ENCODE data around the gene GP2.

The GP2 gene

GRCh38 chr16:20303012-20303411, 24.3 kb downstream of the GP2 start:
- no peak for DNase-seq

GRCh38 chr16:20302389-20302788, 24.9 kb downstream of the GP2 start:
- DNase-seq, result no peak

DNA sequence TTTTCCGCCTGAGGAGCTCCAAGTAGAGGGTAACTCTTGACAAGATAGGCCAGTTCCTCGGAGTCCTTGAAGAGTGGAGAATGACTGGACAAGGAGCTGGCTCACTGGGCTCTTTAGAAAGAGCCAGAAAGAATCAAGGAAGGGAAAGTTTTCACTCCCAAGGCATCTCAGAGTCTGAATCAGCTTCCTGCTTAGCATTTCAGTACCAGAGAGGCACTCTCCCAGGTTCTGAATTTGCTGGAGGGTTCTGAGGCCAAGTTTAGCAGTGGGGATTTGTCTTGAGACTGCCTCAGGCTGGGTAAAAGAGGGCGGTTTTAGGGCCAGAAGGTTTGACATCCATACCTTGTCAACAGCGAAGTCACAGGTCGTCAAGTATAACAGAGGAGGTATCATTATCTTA, 25.5 kb downstream of the GP2 start:
- no peak for DNase-seq

- no peak for DNase-seq
These were observed 26.8 kb downstream of the GP2 start for GRCh38 chr16:20300312-20301097.

- DNase-seq, result no peak
These were observed 28.9 kb downstream of the GP2 start for GRCh38 chr16:20298452-20298851.

- DNase-seq, result no peak
These were observed 35.8 kb downstream of the GP2 start for GRCh38 chr16:20291208-20292206.

DNA sequence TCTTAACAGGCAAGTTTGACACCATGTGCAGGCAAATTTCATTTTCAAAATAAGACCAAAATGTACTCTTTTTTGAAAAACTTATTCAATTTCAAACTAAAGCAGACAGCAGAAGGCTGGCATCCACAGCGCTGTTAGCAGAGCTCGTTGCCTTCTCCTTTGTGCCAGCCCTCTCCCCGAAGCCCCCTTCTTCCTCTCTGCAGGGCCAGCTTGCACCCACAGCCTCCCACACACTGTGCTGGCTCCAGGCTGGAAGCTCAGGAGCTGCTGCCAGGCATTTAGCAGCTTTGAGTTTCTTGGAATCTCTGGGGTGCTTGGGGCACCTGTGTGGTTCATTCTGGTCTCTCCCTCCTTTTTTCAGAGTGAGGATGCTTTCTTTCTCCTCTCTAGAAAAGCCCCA, 37.7 kb downstream of the GP2 start:
- DNase-seq, result no peak

DNA sequence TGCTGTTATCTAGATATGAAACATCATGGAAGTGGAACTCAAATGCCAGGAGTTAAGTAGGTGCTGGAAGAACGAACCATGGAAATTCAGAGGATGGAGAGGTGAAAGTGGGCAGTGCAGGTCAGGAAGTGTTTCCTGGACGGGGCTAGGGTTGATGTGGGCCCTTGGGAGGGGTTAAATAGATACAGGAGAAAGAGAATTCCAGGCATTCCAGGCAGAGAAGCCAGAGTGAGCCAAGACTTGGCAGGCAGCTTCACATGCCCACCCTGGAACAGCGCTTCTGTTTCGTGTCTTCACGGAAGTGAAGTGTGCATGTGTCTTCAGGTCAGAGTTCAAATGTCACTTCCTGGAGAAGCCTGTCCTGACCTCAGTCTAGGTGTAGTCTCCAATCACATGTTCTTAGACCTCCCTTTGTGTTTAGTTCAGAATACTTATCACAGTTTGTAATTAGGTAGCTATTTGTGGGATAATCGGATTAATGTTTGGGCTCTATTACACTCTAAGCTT, 41.3 kb downstream of the GP2 start:
- DNase-seq, result no peak

DNA sequence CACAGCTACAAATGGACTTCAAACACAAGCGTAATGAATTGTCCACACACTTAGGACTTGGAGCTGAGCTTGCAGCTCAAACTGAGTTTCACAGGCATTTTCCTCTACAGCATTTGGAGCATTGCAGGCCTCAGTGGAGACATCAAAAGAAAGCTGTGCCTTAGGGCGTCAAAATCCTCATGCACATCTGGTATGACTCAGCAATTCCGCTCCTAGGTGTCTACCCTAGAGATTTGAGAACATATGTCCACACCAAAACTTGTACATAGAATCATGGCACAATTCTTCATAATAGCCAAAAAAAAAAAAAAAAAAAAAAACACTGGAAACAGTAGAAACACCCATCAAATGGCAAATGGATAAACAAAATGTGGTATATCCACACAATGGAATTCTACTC, 47.1 kb downstream of the GP2 start:
- DNase-seq, result no peak

DNA sequence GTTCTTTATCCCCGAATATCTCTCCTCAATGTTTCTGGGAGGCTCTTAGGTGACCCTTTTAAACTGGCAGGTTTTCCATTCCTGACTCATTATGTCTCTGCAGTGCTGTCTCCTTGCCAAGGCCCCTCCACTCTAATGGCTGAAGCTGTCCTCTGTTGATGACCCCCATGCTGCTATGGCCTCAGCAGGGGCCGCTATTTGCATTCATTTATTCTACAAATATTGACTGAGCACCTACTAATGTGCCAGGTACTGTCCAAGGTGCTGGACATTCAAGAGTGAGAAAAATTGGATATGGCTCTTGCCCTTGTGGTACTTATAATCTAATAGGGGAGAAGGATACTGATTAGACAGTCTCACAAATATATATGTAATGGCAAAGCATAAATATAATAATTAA, 55.4 kb downstream of the GP2 start:
- no peak for DNase-seq

GRCh38 chr16:20268409-20268808, 58.9 kb downstream of the GP2 start:
- DNase-seq, result no peak

- no peak for DNase-seq
These were observed 62.3 kb downstream of the GP2 start for GRCh38 chr16:20265019-20265418.

DNA sequence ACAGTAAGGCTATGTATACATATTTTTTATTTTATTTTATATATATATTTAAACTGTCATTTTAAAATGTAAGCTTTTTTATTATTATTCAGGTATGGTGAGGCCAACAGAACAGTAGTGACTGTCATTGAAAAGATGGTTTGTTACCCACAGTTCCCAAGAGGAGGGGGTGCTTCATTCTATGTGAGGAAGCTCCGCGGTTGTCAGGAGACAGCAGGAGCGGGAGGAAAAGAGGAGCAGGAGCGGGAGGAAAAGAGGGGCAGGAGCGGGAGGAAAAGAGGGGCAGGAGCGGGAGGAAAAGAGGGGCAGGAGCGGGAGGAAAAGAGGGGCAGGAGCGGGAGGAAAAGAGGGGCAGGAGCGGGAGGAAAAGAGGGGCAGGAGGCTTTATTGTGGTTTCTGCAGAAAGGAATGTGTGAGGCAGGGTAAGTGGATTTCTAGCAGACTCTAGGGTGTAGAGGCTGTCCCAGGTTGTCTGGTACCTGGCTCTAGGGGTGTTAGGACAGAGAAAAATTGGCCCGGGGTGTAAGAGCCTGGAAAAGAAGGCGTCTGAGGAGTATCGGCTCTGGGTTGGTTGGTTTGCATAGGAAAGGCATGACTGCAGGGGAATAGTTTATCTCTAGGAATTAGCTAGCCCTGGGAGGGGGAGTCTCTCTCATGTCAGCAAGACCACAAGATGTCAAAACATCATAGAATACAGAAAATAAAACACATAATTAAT, 64.0 kb downstream of the GP2 start:
- no peak for DNase-seq

- DNase-seq, result no peak
These were observed 65.1 kb downstream of the GP2 start for GRCh38 chr16:20262248-20262647.

DNA sequence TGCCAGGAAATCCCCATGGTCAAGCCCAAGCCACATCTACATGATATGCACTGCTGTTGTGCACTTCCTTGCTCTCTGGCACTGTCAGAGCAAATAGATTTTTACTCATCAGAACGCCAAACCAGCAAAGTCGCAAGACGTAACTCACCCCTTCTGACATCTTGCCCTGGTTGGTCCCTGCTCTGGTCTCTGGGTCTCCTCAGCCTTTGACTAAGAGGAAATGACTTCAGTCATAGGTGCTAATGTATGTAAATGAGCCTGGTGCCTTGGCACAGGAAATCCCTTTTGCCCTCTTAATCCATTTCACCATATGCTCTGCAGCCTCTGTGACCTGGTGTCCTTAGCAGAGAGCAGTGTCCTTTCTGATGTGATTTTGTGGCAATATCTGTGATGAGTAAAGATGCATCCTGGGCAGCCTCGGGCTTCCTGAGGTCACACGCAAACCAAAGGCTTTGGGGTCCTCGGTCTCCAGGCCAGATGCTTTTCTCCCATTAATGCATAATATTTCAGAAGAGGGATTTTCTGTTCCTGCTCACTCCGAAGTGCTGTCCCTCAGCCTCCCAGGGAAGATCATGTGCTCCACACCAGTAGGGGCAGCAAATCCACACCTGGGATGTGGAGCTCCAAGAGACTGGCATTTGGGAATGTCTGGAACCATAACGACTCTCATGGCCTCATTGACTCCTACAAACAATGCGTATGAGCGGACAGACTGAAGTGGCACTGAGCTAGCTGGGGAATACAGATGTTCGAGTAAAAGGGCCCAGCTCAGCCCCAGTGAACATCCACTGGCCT, 66.9 kb downstream of the GP2 start:
- no peak for DNase-seq
